Measurements from ENCODE around the gene ANKFN1.

DNA sequence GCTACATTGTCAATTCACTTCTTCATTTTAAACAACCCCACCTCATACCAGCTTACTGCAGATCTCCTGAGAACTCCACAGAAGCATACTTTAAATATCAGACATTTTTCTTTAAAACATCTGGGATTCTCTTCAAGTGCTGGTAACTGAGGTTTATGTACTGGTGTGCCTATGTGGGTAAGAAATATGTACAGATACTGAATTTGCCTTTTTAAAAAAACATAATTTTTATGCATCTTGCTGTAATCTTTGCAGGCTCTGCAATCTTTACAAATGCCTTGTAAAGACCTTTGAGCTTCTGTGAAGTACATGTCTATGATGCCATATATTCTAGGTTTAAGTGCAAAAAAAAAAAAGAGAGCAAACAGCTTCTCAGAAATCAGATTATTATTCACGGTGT, 312.6 kb downstream of the ANKFN1 start:
- TF ChIP-seq CTCF (IDR thresholded peaks at IDR 0.05), result no peak
- TF ChIP-seq POLR2AphosphoS5 (IDR thresholded peaks at IDR 0.05), result no peak
- TF ChIP-seq POLR2A (IDR thresholded peaks at IDR 0.05), result no peak
